GM12874 (cell line): ENCODE measurements around the gene CRYGN.

Source experiments
- TF ChIP-seq, protein P1 (sequence below): IDR thresholded peaks from 2 replicates; pipeline ENCODE4 v1.5.1; 2011; ENCODE audit warnings: low read depth, mild to moderate bottlenecking, control low read depth, low read length, moderate library complexity; ENCODE audit not compliant: insufficient read depth

The CRYGN gene

DNA sequence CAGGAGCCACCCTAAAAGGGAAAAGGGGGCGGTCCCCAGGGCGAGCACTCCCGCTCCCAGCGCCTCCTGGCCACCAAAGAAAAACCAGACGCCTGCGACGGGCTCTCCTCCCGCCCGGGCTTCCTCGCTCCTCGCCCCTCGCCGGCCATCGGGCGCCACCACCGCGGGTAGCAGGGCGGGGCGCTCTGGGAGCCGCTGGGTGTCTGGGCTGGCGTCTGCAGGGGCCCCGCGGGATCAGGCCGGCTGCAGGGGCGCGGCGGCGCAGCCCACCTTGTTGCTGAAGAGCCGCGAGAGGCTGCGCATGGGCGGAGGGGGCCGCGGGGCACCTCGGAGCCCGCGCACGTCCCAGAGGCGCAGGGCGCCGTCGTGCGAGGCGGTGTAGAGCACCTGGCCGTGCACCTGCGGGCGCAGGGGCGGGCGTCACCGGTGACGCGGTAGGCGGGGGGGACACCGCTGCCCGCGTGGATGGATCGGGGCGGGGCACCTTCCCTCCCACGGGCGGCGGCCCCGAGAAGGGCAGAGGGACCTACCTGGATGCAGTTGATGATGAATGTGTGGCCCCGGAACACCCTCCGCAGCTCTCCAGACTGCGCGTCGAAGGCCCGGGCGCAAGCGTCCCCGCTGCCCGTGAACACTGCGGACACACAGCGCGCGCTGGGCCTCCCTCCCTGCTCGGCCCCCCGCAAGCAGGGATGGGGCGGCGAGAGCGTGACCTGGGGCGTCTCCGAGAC, 58.4 kb downstream of the CRYGN start:
- TF ChIP-seq, protein P1, sequence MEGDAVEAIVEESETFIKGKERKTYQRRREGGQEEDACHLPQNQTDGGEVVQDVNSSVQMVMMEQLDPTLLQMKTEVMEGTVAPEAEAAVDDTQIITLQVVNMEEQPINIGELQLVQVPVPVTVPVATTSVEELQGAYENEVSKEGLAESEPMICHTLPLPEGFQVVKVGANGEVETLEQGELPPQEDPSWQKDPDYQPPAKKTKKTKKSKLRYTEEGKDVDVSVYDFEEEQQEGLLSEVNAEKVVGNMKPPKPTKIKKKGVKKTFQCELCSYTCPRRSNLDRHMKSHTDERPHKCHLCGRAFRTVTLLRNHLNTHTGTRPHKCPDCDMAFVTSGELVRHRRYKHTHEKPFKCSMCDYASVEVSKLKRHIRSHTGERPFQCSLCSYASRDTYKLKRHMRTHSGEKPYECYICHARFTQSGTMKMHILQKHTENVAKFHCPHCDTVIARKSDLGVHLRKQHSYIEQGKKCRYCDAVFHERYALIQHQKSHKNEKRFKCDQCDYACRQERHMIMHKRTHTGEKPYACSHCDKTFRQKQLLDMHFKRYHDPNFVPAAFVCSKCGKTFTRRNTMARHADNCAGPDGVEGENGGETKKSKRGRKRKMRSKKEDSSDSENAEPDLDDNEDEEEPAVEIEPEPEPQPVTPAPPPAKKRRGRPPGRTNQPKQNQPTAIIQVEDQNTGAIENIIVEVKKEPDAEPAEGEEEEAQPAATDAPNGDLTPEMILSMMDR, result no peak

DNA sequence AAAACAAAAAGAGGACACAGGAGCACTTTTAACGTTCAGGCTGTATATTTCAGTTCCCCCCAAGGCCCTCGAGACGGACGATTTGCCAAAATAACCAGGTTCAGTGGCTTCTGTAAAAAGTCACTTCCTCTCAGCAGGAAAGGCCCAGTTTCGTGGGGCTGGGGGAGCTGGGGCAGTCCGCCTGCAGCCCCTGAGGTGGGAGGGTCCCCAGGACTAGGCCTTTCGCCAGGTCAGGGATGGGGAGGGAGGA, 58.9 kb downstream of the CRYGN start:
- TF ChIP-seq, protein P1, result no peak

DNA sequence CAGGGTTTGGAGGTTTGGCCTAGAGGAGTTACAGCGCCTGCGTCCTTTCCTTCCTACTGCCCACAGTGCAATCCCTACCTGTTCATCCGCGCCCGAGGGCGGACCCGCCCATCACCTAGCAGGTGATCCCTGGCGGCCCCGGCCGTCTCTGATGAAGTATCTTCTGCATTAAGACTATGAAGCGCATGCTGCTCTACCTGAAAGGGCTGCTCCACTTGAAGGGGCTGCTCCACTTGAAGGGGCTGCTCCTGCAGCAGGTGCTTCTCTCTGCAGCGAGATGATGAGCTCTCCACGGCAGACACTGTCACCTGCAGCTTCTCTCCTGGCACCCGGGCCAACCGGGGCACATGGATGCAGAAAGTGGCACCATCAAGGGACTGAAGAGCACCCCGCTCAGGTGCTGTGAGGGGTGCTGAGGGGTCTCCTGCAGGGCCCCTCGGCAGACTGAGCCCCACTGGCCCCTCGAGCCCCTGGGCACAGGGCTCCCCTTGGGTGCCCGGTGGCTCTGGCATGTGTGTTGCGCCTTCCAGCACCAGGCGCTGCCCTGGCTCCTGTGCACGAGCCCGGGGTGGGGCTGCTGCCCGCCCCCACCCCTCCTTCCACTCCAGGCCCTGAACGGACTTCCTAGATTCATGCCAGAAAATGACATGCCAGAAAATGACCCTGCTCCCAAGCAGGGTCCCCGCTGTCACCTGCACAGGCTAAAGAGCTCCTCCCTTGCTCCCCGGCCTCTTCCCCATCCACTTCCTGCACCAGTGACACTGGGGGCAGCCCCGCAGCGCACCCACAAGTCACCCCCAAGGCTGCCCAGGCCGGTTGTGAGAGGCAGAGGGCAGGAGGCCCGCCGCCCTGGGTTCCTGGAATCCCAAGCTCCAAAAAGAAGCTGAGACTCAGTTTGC, 59.5 kb downstream of the CRYGN start:
- TF ChIP-seq, protein P1, result no peak

DNA sequence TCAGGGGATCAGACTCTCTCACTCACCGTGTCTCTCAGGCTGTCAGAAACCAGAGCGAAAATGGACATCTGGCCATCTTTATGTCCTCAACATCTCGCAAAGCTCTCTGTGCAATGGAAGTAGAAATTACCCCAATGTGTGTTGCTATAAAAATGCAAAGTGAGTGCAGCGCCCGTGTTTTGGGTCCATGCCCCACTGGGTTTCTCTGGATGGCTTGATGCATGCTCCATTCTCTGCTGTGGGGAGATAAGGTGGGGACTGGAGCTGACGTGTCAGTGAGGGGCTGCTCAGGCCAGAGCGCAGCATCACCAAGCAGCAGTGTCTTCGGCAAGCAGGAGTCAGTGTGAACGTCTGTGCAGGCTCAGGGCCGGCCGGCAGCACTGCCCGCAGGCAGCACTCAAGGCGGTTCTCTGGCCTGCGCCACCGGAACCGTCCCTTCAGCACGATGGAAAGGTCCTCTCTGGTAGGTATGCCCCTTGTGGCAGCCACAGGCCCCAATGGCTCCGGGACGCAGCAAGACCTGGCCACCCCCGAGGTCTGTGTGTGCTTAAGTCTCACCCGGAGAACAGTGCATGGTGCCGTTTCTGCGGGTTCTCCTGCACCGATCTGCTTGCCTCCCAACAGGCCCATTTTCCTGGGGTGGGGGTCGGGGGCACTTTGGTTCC, 60.3 kb downstream of the CRYGN start:
- TF ChIP-seq, protein P1, result no peak

DNA sequence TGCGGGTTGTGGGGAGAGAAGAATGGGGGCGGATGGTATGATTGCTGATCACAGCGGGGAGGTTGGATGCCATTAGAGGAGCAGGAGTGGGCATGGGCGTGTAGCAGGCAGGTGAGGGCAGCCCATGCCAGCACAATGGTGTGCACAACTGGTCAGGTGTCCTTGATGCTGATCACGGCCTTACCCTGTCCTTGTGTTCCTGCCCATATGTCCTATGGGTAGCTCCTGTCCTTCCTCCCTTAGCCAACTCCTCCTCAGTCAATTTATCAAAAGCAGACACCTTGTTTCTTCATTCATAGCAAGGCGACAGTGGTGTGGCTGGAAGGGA, 60.8 kb downstream of the CRYGN start:
- TF ChIP-seq, protein P1, result no peak
